GM18907 (cell line): ENCODE data around the gene HHIP.

ENCODE experiments used
- ATAC-seq: cut with Tn5 transposase; IDR thresholded peaks from one replicate; pipeline ENCODE4 v1.9.1; 2021; ENCODE audit warnings: mild to moderate bottlenecking, moderate library complexity; ENCODE audit not compliant: unreplicated experiment

HHIP gene

GRCh38 chr4:144655491-144655890 lies 9.5 kb downstream of the HHIP start:
- ATAC-seq: no peak

- ATAC-seq: no peak
These were observed 10.9 kb downstream of the HHIP start for GRCh38 chr4:144656850-144657249.

- ATAC-seq: no peak
These were observed 12.1 kb downstream of the HHIP start for GRCh38 chr4:144658015-144658567.

GRCh38 chr4:144658903-144659302 lies 12.9 kb downstream of the HHIP start:
- ATAC-seq: no peak

- ATAC-seq: no peak
These were observed 13.5 kb downstream of the HHIP start for GRCh38 chr4:144659447-144659846.

- no peak for ATAC-seq
These were observed 18.0 kb downstream of the HHIP start for GRCh38 chr4:144663834-144664475.

GRCh38 chr4:144666539-144667175 lies 20.7 kb downstream of the HHIP start:
- ATAC-seq: no peak

- ATAC-seq: no peak
These were observed 21.5 kb downstream of the HHIP start for GRCh38 chr4:144667500-144667899.

- ATAC-seq: no peak
These were observed 24.8 kb downstream of the HHIP start for GRCh38 chr4:144670776-144671175.

- no peak for ATAC-seq
These were observed 28.8 kb downstream of the HHIP start for GRCh38 chr4:144674711-144675110.

GRCh38 chr4:144681806-144682205 lies 35.9 kb downstream of the HHIP start:
- no peak for ATAC-seq

- no peak for ATAC-seq
These were observed 37.6 kb downstream of the HHIP start for GRCh38 chr4:144683516-144683915.

GRCh38 chr4:144685911-144686310 lies 40.0 kb downstream of the HHIP start:
- ATAC-seq: no peak

- ATAC-seq: no peak
These were observed 41.0 kb downstream of the HHIP start for GRCh38 chr4:144686921-144687320.

GRCh38 chr4:144687466-144687865 lies 41.5 kb downstream of the HHIP start:
- ATAC-seq: no peak

- no peak for ATAC-seq
These were observed 42.1 kb downstream of the HHIP start for GRCh38 chr4:144688035-144688569.

GRCh38 chr4:144689125-144689524 lies 43.2 kb downstream of the HHIP start:
- ATAC-seq: no peak

GRCh38 chr4:144695721-144696120 lies 49.8 kb downstream of the HHIP start:
- no peak for ATAC-seq

- no peak for ATAC-seq
These were observed 50.4 kb downstream of the HHIP start for GRCh38 chr4:144696376-144696775.

GRCh38 chr4:144699565-144699964 lies 53.6 kb downstream of the HHIP start:
- ATAC-seq: no peak

- ATAC-seq: no peak
These were observed 55.8 kb downstream of the HHIP start for GRCh38 chr4:144701683-144702233.

GRCh38 chr4:144703494-144703893 lies 57.5 kb downstream of the HHIP start:
- ATAC-seq: no peak
